Lung (tissue), 12 donors: ENCODE measurements around the gene GRAMD1B. TPM values are rescaled to one million over a fixed set of nuclear protein-coding genes. Genes with fewer than 3 reads are reported as not detected.
A peak's percentile ranks its signal among the peaks of the same experiment; 100 is the strongest.

Experiments used
- ATAC-seq: fragments of 200-7000 bp; cut with Tn5 transposase; one replicate; pipeline ENCODE4 v1.9.1; 2020; ENCODE audit warnings: moderate number of reproducible peaks; ENCODE audit not compliant: insufficient read depth, low FRiP score
- DNase-seq, 3 donors: peaks; one replicate each; pipeline ENCODE4 v3.0.0-alpha.2; 2013 to 2017
- H3K27ac ChIP-seq, 2 donors: one replicate each; pipeline ENCODE4 v1.5.1; 2013; ENCODE audit warnings: mild to moderate bottlenecking in 2 of 2, moderate library complexity in 2 of 2, control low read depth in 1 of 2, inconsistent platforms in 1 of 2, low read depth in 1 of 2, low read length in 1 of 2
- H3K27me3 ChIP-seq, 3 donors: one replicate each; pipeline ENCODE4 v1.5.1; 2013; ENCODE audit warnings: low read length in 2 of 3; ENCODE audit not compliant: control insufficient read depth in 3 of 3, insufficient read depth in 3 of 3
- H3K36me3 ChIP-seq, 4 donors: one replicate each; pipeline ENCODE4 v1.5.1; 2013; ENCODE audit warnings: low read length in 4 of 4, mild to moderate bottlenecking in 1 of 4, moderate library complexity in 1 of 4; ENCODE audit not compliant: control insufficient read depth in 4 of 4, insufficient read depth in 4 of 4
- H3K4me1 ChIP-seq, 5 donors: one replicate each; pipeline ENCODE4 v1.5.1; 2013; ENCODE audit warnings: low read length in 5 of 5, mild to moderate bottlenecking in 2 of 5, moderate library complexity in 1 of 5; ENCODE audit not compliant: control insufficient read depth in 5 of 5, insufficient read depth in 5 of 5
- H3K4me3 ChIP-seq: one replicate; pipeline ENCODE4 v1.5.1; 2013; ENCODE audit warnings: mild to moderate bottlenecking, control low read depth, moderate library complexity
- H3K9ac ChIP-seq, 2 donors: one replicate each; pipeline ENCODE4 v1.5.1; 2013; ENCODE audit warnings: low read length in 2 of 2, control low read depth in 1 of 2; ENCODE audit not compliant: insufficient read depth in 1 of 2
- H3K9me3 ChIP-seq, 4 donors: one replicate each; pipeline ENCODE4 v1.5.1; 2013; ENCODE audit warnings: low read length in 3 of 4, mild to moderate bottlenecking in 1 of 4, moderate library complexity in 1 of 4; ENCODE audit not compliant: control insufficient read depth in 4 of 4, insufficient read depth in 3 of 4
- WGBS, 2 donors: extraction: QIAGEN DNeasy Blood & Tissue Kit; methylation state at CpG; one replicate each; pipeline ENCODE4 v1.1.7; 2013; 5-methylcytosine and 5-hydroxymethylcytosine counted together
- polyA plus RNA-seq, 2 donors: library from polyadenylated mRNA; stranded (reverse); fragments of 200-250 nt; gene quantifications; one replicate each; pipeline ENCODE4 v1.2.1, GENCODE V29; 2013
- total RNA-seq, 2 donors: library from RNA; depleted of rRNA in 1 of 2; stranded (reverse); fragments of >200 nt in 1 of 2; gene quantifications; one replicate each; pipeline ENCODE4 v1.2.1, GENCODE V29; 2014 to 2021
- TF ChIP-seq, protein P1 (sequence below): IDR thresholded peaks from 2 replicates; pipeline ENCODE4 v1.5.1; 2012; ENCODE audit warnings: mild to moderate bottlenecking; ENCODE audit errors: control extremely low read depth, extremely low read depth
- donor health status: control.
- donor health status: control.
- donor health status: Bipolar disorder and iron deficiency.
- donor health status: healthy.
- donor health status: DM: yes; HTN: yes; CAD: no.

GRAMD1B gene
- total and polyA plus RNA-seq, 4 donors, result 1.4 to 6.0 (median 3.3) TPM

DNA sequence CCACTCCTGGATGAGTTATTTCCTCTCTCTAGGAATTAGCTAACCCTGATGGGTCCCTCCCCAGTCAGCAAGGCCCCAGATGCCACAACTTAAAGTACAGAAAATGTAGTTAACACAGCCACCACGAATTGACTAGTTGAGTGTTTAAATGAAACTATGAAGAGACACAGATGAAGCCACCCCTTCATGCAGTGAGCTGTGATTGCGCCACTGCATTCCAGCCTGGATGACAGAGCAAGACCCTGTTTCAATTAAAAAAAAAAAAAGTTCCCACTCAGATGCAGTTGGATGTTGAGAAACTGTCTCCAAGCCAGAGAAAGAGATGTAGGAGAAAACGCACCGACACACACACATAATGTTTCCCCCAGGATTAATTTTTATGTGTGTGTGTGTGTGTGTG lies 171.1 kb downstream of the GRAMD1B start:
- WGBS, 2 donors, result 79 to 85% methylated on average over 4 of the region's 4 CpGs
- H3K36me3 ChIP-seq, result peaks cover 0 to 5% (median 3%) of the 10 kb centered on the region in 4 donors

DNA sequence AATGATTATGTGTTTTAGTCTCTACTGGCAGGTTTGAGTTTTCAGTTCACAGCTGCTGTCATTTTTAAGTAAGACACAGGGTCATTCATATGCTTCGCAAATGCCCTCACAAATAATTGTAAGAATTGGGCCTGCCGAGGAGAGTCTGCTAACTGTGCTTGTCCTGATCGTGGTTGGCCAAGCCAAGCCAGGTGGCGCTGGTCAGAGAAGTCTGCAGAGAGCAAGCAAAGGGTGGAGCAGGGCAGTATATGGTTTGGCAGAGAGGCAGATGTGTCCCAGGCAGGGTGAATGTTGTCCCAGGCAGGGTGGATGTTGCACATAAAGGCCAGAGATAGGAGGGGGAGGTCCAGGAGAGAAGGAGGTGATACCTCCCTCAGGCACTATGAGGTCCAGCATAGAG lies 171.7 kb downstream of the GRAMD1B start:
- no peak for ATAC-seq
- no peak overlapping the region for H3K4me3 ChIP-seq

More for the DNA sequence above, 171.1 kb downstream of the GRAMD1B start:
- ATAC-seq, result no peak
- Histone ChIP-seq H3K4me3 (no peak overlapping the region), H3K9ac (no peak overlapping the region), H3K27me3 (no peaks in the 10 kb centered on the region), H3K27ac (no peak overlapping the region), H3K4me1 (peaks cover 0 to 4% (median 0%) of the 10 kb centered on the region in 5 donors), H3K9me3 (no peaks in the 10 kb centered on the region)
- peak; percentile 64 to 67 (median 65) for DNase-seq
- TF ChIP-seq, protein P1, sequence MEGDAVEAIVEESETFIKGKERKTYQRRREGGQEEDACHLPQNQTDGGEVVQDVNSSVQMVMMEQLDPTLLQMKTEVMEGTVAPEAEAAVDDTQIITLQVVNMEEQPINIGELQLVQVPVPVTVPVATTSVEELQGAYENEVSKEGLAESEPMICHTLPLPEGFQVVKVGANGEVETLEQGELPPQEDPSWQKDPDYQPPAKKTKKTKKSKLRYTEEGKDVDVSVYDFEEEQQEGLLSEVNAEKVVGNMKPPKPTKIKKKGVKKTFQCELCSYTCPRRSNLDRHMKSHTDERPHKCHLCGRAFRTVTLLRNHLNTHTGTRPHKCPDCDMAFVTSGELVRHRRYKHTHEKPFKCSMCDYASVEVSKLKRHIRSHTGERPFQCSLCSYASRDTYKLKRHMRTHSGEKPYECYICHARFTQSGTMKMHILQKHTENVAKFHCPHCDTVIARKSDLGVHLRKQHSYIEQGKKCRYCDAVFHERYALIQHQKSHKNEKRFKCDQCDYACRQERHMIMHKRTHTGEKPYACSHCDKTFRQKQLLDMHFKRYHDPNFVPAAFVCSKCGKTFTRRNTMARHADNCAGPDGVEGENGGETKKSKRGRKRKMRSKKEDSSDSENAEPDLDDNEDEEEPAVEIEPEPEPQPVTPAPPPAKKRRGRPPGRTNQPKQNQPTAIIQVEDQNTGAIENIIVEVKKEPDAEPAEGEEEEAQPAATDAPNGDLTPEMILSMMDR, result no peak

DNA sequence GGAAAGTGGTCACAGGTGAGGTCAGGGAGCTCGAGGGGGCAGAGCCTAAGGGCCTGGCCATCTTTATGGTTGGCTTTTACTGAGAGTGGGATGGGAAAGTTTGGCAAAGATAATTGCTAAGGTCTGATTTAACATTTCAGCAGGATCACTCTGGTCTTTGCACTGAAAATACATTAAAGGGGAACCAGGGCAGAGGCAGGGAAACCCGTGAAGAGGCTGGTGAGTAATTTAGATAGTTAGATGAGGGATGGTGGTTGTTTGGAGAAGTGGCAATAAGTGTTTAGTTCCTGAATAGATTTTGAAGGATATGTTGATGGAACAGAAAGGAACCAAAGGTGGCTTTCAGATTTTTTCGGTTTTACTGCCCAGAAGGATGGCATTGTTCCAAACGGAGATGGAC lies 173.6 kb downstream of the GRAMD1B start:
- no peaks in the 10 kb centered on the region for H3K9me3 ChIP-seq
- H3K27ac ChIP-seq, result no peak overlapping the region
- TF ChIP-seq, protein P1, result no peak
- H3K9ac ChIP-seq, result no peak overlapping the region
- no peaks in the 10 kb centered on the region for H3K27me3 ChIP-seq
- WGBS, 2 donors, result 88 to 89% methylated on average over 4 of the region's 4 CpGs
- DNase-seq, result no peak
- H3K4me3 ChIP-seq, result no peak overlapping the region
- no peak for ATAC-seq
- H3K36me3 ChIP-seq, result peaks cover 0 to 8% (median 5%) of the 10 kb centered on the region in 4 donors
- peaks cover 0 to 4% (median 0%) of the 10 kb centered on the region in 5 donors for H3K4me1 ChIP-seq

More for the DNA sequence above, 171.7 kb downstream of the GRAMD1B start:
- no peak overlapping the region for H3K9ac ChIP-seq
- no peaks in the 10 kb centered on the region for H3K27me3 ChIP-seq
- DNase-seq, result no peak
- WGBS, 2 donors, result 82 to 95% methylated on average over 4 of the region's 4 CpGs
- no peaks in the 10 kb centered on the region for H3K9me3 ChIP-seq
- TF ChIP-seq, protein P1, result no peak
- H3K36me3 ChIP-seq, result peaks cover 0 to 8% (median 5%) of the 10 kb centered on the region in 4 donors
- H3K4me1 ChIP-seq, result peaks cover 0 to 4% (median 0%) of the 10 kb centered on the region in 5 donors
- no peak overlapping the region for H3K27ac ChIP-seq

DNA sequence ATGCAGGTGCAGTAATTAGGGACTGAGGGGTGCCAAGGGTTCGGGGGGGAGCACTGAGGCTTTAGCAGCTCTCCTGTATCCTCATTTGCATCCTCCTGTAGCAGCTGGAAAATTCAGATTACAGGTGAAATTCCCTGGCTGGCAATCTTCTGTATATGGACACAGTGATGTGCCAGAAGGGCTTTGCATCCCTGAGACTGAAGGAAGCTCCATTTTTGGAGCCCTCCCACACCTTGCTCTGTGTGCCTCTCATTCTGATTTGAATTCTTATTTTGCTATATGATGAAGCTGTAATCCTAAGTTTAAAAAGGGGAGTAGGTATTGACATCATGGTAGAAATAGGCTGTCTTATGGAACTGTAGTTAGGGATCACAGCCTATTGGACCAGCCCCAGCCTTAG lies 177.7 kb downstream of the GRAMD1B start:
- 90 to 95% methylated on average over 1 of the region's 1 CpG for WGBS, 2 donors
- no peak overlapping the region for H3K4me3 ChIP-seq
- H3K9ac ChIP-seq, result no peak overlapping the region
- no peak overlapping the region for H3K27ac ChIP-seq
- DNase-seq (no peak), ATAC-seq (no peak)
- TF ChIP-seq, protein P1, result no peak
- H3K36me3 ChIP-seq, result peaks cover 0 to 11% (median 5%) of the 10 kb centered on the region in 4 donors
- H3K9me3 ChIP-seq, result no peaks in the 10 kb centered on the region
- H3K4me1 ChIP-seq, result peaks cover 0 to 4% (median 0%) of the 10 kb centered on the region in 5 donors
- no peaks in the 10 kb centered on the region for H3K27me3 ChIP-seq
